HEK293 (cell line): Measurements from ENCODE around the gene OR1F1.

ENCODE experiments used
- BCL11A ChIP-seq: fragments of 450-650 bp; formaldehyde crosslinking; IDR thresholded peaks from 2 replicates; pipeline ENCODE4 v1.5.1; 2016; ENCODE audit warnings: low read depth, missing biosample characterization, missing genetic modification characterization
- BCL6B ChIP-seq: fragments of 450-650 bp; formaldehyde crosslinking; IDR thresholded peaks from 2 replicates; pipeline ENCODE4 v1.5.1; 2017; ENCODE audit warnings: missing biosample characterization, missing genetic modification characterization
- ELK4 ChIP-seq: IDR thresholded peaks from 2 replicates; pipeline ENCODE4 v1.6.1; 2011; ENCODE audit warnings: mild to moderate bottlenecking, low read depth, low read length, borderline replicate concordance
- GLI2 ChIP-seq: fragments of 450-650 bp; formaldehyde crosslinking; IDR thresholded peaks from 2 replicates; pipeline ENCODE4; 2017; ENCODE audit warnings: missing biosample characterization, missing genetic modification characterization, low read depth, borderline replicate concordance
- HOXD13 ChIP-seq: sonication (generic); formaldehyde crosslinking; IDR thresholded peaks from 2 replicates; pipeline ENCODE4 v1.8.0; 2022; ENCODE audit warnings: missing genetic modification reagents, borderline replicate concordance
- IKZF3 ChIP-seq: fragments of 450-650 bp; IDR thresholded peaks from 2 replicates; pipeline ENCODE4 v1.5.0; 2018; ENCODE audit warnings: missing biosample characterization, mild to moderate bottlenecking, missing genetic modification characterization, moderate library complexity
- KLF17 ChIP-seq: fragments of 450-650 bp; formaldehyde crosslinking; IDR thresholded peaks from 2 replicates; pipeline ENCODE4 v1.5.1; 2016; ENCODE audit warnings: missing biosample characterization, missing genetic modification characterization
- MYNN ChIP-seq: fragments of 450-650 bp; formaldehyde crosslinking; IDR thresholded peaks from 2 replicates; pipeline ENCODE4 v1.5.1; 2016; ENCODE audit warnings: missing biosample characterization, missing genetic modification characterization, borderline replicate concordance
- REST ChIP-seq: fragments of 450-650 bp; formaldehyde crosslinking; IDR thresholded peaks from 2 replicates; pipeline ENCODE4 v1.5.1; 2016; ENCODE audit warnings: missing biosample characterization, missing genetic modification characterization
- SALL2 ChIP-seq: fragments of 450-650 bp; formaldehyde crosslinking; IDR thresholded peaks from 2 replicates; pipeline ENCODE4 v1.5.0; 2017; ENCODE audit warnings: missing biosample characterization, mild to moderate bottlenecking, missing genetic modification characterization, borderline replicate concordance
- ZBTB1 ChIP-seq: fragments of 450-650 bp; formaldehyde crosslinking; IDR thresholded peaks from 2 replicates; pipeline ENCODE4 v1.5.1; 2016; ENCODE audit warnings: missing biosample characterization, missing genetic modification characterization
- ZBTB7A ChIP-seq: fragments of 450-650 bp; formaldehyde crosslinking; IDR thresholded peaks from 2 replicates; pipeline ENCODE4 v1.5.1; 2016; ENCODE audit warnings: low read depth, missing biosample characterization, missing genetic modification characterization
- ZBTB8A ChIP-seq: fragments of 450-650 bp; formaldehyde crosslinking; IDR thresholded peaks from 2 replicates; pipeline ENCODE4 v1.5.1; 2016; ENCODE audit warnings: missing biosample characterization, missing genetic modification characterization
- ZFP3 ChIP-seq: fragments of 450-650 bp; formaldehyde crosslinking; IDR thresholded peaks from 2 replicates; pipeline ENCODE4 v1.5.1; 2016; ENCODE audit warnings: low read depth, missing biosample characterization, missing genetic modification characterization
- ZNF19 ChIP-seq: fragments of 450-650 bp; formaldehyde crosslinking; IDR thresholded peaks from 2 replicates; pipeline ENCODE4; 2016; ENCODE audit warnings: missing biosample characterization, missing genetic modification characterization, low read depth
- ZNF221 ChIP-seq: fragments of 450-650 bp; formaldehyde crosslinking; IDR thresholded peaks from 2 replicates; pipeline ENCODE4 v1.5.1; 2017; ENCODE audit warnings: missing biosample characterization, missing genetic modification characterization, borderline replicate concordance
- ZNF311 ChIP-seq: fragments of 450-650 bp; formaldehyde crosslinking; IDR thresholded peaks from 2 replicates; pipeline ENCODE4 v1.5.1; 2017; ENCODE audit warnings: missing biosample characterization, missing genetic modification characterization, borderline replicate concordance
- ZNF350 ChIP-seq: fragments of 450-650 bp; formaldehyde crosslinking; IDR thresholded peaks from 2 replicates; pipeline ENCODE4 v1.5.0; 2017; ENCODE audit warnings: missing biosample characterization, mild to moderate bottlenecking, missing genetic modification characterization
- ZNF433 ChIP-seq: fragments of 450-650 bp; formaldehyde crosslinking; IDR thresholded peaks from 2 replicates; pipeline ENCODE4 v1.5.1; 2016; ENCODE audit warnings: missing biosample characterization, missing genetic modification characterization, low read depth
- ZNF521 ChIP-seq: fragments of 450-650 bp; formaldehyde crosslinking; IDR thresholded peaks from 2 replicates; pipeline ENCODE4 v1.5.1; 2017; ENCODE audit warnings: missing biosample characterization, mild to moderate bottlenecking, missing genetic modification characterization
- ZNF624 ChIP-seq: fragments of 450-650 bp; formaldehyde crosslinking; IDR thresholded peaks from 2 replicates; pipeline ENCODE4 v1.5.1; 2017; ENCODE audit warnings: missing biosample characterization, missing genetic modification characterization
- ZNF768 ChIP-seq: fragments of 450-650 bp; formaldehyde crosslinking; IDR thresholded peaks from 2 replicates; pipeline ENCODE4 v1.5.1; 2018; ENCODE audit warnings: missing biosample characterization, mild to moderate bottlenecking, missing genetic modification characterization
- ZNF776 ChIP-seq: fragments of 450-650 bp; formaldehyde crosslinking; IDR thresholded peaks from 2 replicates; pipeline ENCODE4 v1.5.0; 2017; ENCODE audit warnings: missing biosample characterization, missing genetic modification characterization, borderline replicate concordance
- ZNF791 ChIP-seq: fragments of 450-650 bp; formaldehyde crosslinking; IDR thresholded peaks from 2 replicates; pipeline ENCODE4 v1.5.1; 2016; ENCODE audit warnings: missing biosample characterization, missing genetic modification characterization
- ZNF843 ChIP-seq: fragments of 450-650 bp; formaldehyde crosslinking; IDR thresholded peaks from 2 replicates; pipeline ENCODE4 v1.5.1; 2016; ENCODE audit warnings: missing biosample characterization, missing genetic modification characterization
- ZSCAN16 ChIP-seq: fragments of 450-650 bp; formaldehyde crosslinking; IDR thresholded peaks from 2 replicates; pipeline ENCODE4 v1.5.1; 2016; ENCODE audit warnings: missing biosample characterization, missing genetic modification characterization
- ZSCAN4 ChIP-seq: fragments of 450-650 bp; formaldehyde crosslinking; IDR thresholded peaks from 2 replicates; pipeline ENCODE4 v1.5.1; 2017; ENCODE audit warnings: missing biosample characterization, missing genetic modification characterization
- TF ChIP-seq, protein P1 (sequence below): fragments of 450-650 bp; formaldehyde crosslinking; IDR thresholded peaks from 2 replicates; pipeline ENCODE4 v1.5.1; 2016; ENCODE audit warnings: missing biosample characterization, missing genetic modification characterization
- TF ChIP-seq, protein P2 (sequence below): fragments of 450-650 bp; formaldehyde crosslinking; IDR thresholded peaks from 2 replicates; pipeline ENCODE4 v1.5.1; 2016; ENCODE audit warnings: missing biosample characterization, missing genetic modification characterization

Gene OR1F1

DNA sequence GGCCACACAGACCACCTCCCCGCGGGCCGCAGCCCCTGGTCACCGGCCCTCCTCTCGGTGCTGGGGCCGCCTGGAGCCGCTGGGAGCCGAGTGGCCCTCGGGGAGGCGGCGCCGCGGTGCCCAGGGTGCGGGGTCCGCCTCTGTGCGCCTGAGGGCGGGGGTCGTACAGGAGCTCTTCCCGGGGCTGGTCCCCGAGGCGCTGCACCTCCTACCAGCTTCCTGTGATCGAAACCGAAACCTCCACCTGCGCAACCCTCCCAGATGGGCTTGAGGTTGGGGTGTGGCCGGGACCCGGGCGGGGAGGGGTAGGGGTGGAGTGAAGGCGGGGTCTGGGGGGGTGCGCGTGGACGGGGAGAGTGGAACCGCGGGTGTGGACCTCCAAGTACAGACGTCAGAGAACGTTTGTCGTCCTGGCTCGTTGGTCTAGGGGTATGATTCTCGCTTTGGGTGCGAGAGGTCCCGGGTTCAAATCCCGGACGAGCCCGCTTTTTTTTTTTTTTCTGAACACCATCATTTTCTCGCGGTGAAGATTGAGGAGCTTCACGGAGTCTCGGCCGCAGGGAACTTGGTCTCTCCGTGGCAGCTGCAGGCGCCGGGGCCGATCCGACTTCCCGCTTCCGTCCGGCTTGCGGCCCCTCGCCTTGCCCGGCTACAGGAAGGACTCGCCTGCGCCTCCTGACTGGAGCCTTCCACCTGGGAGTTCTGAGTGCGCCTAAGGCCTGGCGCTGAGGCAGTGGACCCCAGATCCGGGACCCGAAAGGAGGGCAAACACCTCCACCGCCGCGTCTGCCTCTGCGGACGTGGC is 29.3 kb upstream of the OR1F1 start (continued):
- no peak for TF ChIP-seq ZNF19 (tag by site-specific recombination)
- TF ChIP-seq ZNF521 (tag by site-specific recombination): no peak
- no peak for TF ChIP-seq HOXD13 (CRISPR knock-in tag)
- TF ChIP-seq ZNF768 (tag by site-specific recombination): no peak
- TF ChIP-seq ZNF221 (tag by site-specific recombination): no peak
- no peak; the same call in none of the 2 replicates for TF ChIP-seq ZBTB7A (tag by site-specific recombination)
- no peak for TF ChIP-seq ELK4
- TF ChIP-seq ZNF350 (tag by site-specific recombination): no peak
- TF ChIP-seq IKZF3: peak; percentile 88
- TF ChIP-seq ZNF776 (tag by site-specific recombination): no peak
- no peak for TF ChIP-seq ZSCAN16 (tag by site-specific recombination)
- TF ChIP-seq ZNF843 (tag by site-specific recombination): peak; percentile 57; the same call in 1 of the 2 replicates
- TF ChIP-seq REST (tag by site-specific recombination): no peak; the same call in 1 of the 2 replicates
- peak; percentile 94 for TF ChIP-seq KLF17 (tag by site-specific recombination)
- TF ChIP-seq, protein P1, sequence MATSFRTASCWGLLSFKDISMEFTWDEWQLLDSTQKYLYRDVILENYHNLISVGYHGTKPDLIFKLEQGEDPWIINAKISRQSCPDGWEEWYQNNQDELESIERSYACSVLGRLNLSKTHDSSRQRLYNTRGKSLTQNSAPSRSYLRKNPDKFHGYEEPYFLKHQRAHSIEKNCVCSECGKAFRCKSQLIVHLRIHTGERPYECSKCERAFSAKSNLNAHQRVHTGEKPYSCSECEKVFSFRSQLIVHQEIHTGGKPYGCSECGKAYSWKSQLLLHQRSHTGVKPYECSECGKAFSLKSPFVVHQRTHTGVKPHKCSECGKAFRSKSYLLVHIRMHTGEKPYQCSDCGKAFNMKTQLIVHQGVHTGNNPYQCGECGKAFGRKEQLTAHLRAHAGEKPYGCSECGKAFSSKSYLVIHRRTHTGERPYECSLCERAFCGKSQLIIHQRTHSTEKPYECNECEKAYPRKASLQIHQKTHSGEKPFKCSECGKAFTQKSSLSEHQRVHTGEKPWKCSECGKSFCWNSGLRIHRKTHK (tag by site-specific recombination): no peak
- TF ChIP-seq ZNF311 (tag by site-specific recombination): no peak
- no peak for TF ChIP-seq ZNF433 (tag by site-specific recombination)
- TF ChIP-seq ZFP3 (tag by site-specific recombination): no peak
- TF ChIP-seq MYNN: no peak
- no peak for TF ChIP-seq ZNF624 (tag by site-specific recombination)
- no peak for TF ChIP-seq GLI2 (tag by site-specific recombination)
- no peak for TF ChIP-seq SALL2 (tag by site-specific recombination)
- TF ChIP-seq ZBTB1: no peak
- TF ChIP-seq BCL11A (tag by site-specific recombination): no peak
- TF ChIP-seq, protein P2, sequence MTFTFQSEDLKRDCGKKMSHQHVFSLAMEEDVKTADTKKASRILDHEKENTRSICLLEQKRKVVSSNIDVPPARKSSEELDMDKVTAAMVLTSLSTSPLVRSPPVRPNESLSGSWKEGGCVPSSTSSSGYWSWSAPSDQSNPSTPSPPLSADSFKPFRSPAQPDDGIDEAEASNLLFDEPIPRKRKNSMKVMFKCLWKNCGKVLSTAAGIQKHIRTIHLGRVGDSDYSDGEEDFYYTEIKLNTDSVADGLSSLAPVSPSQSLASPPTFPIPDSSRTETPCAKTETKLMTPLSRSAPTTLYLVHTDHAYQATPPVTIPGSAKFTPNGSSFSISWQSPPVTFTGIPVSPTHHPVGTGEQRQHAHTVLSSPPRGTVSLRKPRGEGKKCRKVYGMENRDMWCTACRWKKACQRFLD: no peak
- TF ChIP-seq ZSCAN4: peak; percentile 17; the same call in 1 of the 2 replicates
- no peak for TF ChIP-seq BCL6B
- peak; percentile 83 for TF ChIP-seq ZBTB8A
- no peak for TF ChIP-seq ZNF791
